Prostate gland (tissue), 2 donors: Measurements from ENCODE around the gene PTPN2.

Source experiments
- POLR2A ChIP-seq: fragments of 450-650 bp; IDR thresholded peaks from one replicate; pipeline ENCODE4 v1.6.1; 2016; ENCODE audit warnings: antibody characterized with exemption, mild to moderate bottlenecking
- POLR2AphosphoS5 ChIP-seq: sonication (generic); formaldehyde crosslinking; IDR thresholded peaks from one replicate; pipeline ENCODE4 v1.6.1; 2017; ENCODE audit warnings: antibody characterized with exemption
- TF ChIP-seq, protein P1 (sequence below), 4 experiments: fragments of 200-600 bp in 2 of 4; fragments of 450-650 bp in 2 of 4; sonication (generic) in 2 of 4; IDR thresholded peaks; 1 replicate in 3 of 4; 2 replicates in 1 of 4; pipeline ENCODE4 v1.5.1; 2016 to 2019; ENCODE audit warnings: antibody characterized with exemption in 4 of 4, mild to moderate bottlenecking in 2 of 4, moderate library complexity in 2 of 4

DNA sequence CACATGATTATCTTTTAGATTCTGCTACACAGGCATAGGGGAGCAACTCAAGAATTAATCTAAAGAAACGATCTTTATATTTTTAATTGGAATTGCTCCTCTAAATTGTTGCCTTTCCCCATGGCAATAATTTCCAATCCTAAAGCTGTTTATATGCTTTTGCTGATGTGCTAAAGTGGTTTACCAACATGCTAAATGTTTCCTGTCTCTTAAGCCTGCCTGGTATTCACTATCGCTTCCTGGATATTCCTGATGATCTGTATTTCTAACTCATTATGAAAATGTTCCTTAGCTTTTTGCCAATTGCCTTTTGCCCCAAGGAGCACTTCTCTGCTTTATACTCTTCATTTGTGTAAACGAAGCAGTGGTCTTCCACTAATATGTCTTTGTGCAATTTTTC is 65.8 kb downstream of the PTPN2 start:
- TF ChIP-seq, protein P1, sequence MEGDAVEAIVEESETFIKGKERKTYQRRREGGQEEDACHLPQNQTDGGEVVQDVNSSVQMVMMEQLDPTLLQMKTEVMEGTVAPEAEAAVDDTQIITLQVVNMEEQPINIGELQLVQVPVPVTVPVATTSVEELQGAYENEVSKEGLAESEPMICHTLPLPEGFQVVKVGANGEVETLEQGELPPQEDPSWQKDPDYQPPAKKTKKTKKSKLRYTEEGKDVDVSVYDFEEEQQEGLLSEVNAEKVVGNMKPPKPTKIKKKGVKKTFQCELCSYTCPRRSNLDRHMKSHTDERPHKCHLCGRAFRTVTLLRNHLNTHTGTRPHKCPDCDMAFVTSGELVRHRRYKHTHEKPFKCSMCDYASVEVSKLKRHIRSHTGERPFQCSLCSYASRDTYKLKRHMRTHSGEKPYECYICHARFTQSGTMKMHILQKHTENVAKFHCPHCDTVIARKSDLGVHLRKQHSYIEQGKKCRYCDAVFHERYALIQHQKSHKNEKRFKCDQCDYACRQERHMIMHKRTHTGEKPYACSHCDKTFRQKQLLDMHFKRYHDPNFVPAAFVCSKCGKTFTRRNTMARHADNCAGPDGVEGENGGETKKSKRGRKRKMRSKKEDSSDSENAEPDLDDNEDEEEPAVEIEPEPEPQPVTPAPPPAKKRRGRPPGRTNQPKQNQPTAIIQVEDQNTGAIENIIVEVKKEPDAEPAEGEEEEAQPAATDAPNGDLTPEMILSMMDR (IDR thresholded peaks at IDR 0.05), result no peak
- no peak for TF ChIP-seq POLR2A
- TF ChIP-seq POLR2AphosphoS5, result no peak
